Measurements from ENCODE around the gene ADAMTS8. TPM values are rescaled to one million over a fixed set of nuclear protein-coding genes. Genes with fewer than 3 reads are reported as not detected.

ADAMTS8 gene
- total RNA-seq, 1 donor from 2014 or later, result 1.5 TPM

GRCh38 chr11:130390071-130390758, 38.2 kb downstream of the ADAMTS8 start:
- no peaks in the 10 kb centered on the region for H3K36me3 ChIP-seq
- peaks cover 5% of the 10 kb centered on the region for H3K4me1 ChIP-seq
- no peaks in the 10 kb centered on the region for H3K27me3 ChIP-seq
- H3K4me3 ChIP-seq, result no peak overlapping the region
- no peak overlapping the region for H3K27ac ChIP-seq
- H3K9me3 ChIP-seq, result no peaks in the 10 kb centered on the region
- no peak for DNase-seq (ENCODE audit: extremely low spot score in 2 of 2)
- intact Hi-C loops (cut with DNase I), result no loop called here
- TF ChIP-seq, protein P1, sequence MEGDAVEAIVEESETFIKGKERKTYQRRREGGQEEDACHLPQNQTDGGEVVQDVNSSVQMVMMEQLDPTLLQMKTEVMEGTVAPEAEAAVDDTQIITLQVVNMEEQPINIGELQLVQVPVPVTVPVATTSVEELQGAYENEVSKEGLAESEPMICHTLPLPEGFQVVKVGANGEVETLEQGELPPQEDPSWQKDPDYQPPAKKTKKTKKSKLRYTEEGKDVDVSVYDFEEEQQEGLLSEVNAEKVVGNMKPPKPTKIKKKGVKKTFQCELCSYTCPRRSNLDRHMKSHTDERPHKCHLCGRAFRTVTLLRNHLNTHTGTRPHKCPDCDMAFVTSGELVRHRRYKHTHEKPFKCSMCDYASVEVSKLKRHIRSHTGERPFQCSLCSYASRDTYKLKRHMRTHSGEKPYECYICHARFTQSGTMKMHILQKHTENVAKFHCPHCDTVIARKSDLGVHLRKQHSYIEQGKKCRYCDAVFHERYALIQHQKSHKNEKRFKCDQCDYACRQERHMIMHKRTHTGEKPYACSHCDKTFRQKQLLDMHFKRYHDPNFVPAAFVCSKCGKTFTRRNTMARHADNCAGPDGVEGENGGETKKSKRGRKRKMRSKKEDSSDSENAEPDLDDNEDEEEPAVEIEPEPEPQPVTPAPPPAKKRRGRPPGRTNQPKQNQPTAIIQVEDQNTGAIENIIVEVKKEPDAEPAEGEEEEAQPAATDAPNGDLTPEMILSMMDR (IDR thresholded peaks at IDR 0.05), result no peak
- TF ChIP-seq POLR2A (IDR thresholded peaks at IDR 0.05), result no peak
- TF ChIP-seq POLR2AphosphoS5 (IDR thresholded peaks at IDR 0.05; ENCODE audit: insufficient read depth in 1 of 2, low read depth in 1 of 2), result no peak

DNA sequence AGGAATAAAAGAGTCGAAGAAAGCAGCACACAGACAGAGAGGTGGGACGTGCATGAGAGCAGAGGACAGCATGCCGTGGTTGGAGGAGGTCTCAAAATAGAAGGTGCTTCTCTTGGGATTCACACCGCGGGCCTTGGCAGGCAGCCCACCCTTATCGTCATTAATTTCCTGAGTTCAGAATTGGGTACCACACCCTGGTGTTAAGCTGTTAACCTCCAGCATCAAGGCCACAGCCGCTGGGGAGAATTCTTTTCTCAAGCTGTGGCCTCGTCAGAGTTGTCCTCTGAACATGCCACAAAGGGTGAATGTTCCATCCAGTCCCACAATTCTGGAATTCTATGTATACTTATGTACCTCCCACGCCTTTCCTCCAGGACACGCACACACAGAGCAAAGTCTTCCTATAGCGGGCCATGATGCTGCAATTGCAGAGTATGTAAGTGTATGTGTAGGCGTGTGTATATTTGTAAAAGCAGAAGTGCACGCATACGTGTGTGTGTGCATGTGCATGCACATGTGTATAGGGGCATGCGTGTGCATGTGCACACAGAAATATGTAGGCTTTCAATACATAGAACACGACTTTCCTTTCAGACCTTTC, 39.0 kb downstream of the ADAMTS8 start:
- TF ChIP-seq, protein P1 (IDR thresholded peaks at IDR 0.05), result no peak
- no peak for TF ChIP-seq POLR2A (IDR thresholded peaks at IDR 0.05)
- TF ChIP-seq POLR2AphosphoS5 (IDR thresholded peaks at IDR 0.05; ENCODE audit: insufficient read depth in 1 of 2, low read depth in 1 of 2), result no peak
- Histone ChIP-seq H3K4me3 (no peak overlapping the region), H3K27me3 (no peaks in the 10 kb centered on the region), H3K27ac (no peak overlapping the region), H3K4me1 (peaks cover 5% of the 10 kb centered on the region), H3K9me3 (no peaks in the 10 kb centered on the region), H3K36me3 (no peaks in the 10 kb centered on the region)
- no peak for DNase-seq (ENCODE audit: extremely low spot score in 2 of 2)
- intact Hi-C loops (cut with DNase I), result no loop called here

DNA sequence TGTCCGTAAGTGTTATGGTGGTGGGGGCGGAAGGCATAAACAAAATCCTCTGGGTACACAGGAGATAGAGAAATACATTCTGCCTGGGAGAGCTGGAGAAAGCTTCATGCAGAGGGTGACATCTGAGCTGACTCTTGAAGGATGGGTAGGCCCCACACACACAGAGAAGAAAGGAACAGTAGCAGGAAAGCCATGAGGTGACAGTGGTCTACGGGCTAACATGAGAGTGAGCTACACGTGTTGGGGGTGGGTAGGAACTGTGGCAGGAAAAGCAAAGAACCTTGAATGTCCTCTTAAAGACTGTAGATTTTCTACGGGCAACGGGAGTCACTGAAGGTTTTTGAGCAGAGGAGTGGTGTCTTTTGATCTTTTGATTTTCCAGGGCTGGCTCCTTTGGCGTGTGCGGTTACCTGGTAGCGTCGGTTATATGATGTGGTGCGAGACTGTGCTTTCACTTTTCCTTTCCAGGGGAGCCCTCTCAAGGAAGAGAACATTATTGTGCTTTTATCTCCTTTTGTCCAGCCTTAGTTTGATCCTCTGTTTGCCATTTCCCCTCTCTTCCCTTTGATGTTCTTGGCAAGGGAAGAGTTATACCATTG, 39.7 kb downstream of the ADAMTS8 start:
- Histone ChIP-seq H3K9me3 (no peaks in the 10 kb centered on the region), H3K36me3 (no peaks in the 10 kb centered on the region), H3K4me1 (peaks cover 5% of the 10 kb centered on the region), H3K27ac (no peak overlapping the region), H3K4me3 (no peak overlapping the region), H3K27me3 (no peaks in the 10 kb centered on the region)
- DNase-seq (ENCODE audit: extremely low spot score in 2 of 2), result no peak
- TF ChIP-seq POLR2AphosphoS5 (IDR thresholded peaks at IDR 0.05; ENCODE audit: insufficient read depth in 1 of 2, low read depth in 1 of 2), result no peak
- TF ChIP-seq POLR2A (IDR thresholded peaks at IDR 0.05), result no peak
- TF ChIP-seq, protein P1 (IDR thresholded peaks at IDR 0.05), result no peak
- intact Hi-C loops (cut with DNase I), result no loop called here

- H3K4me3 ChIP-seq, result no peak overlapping the region
- no peak for DNase-seq (ENCODE audit: extremely low spot score in 2 of 2)
- no peak overlapping the region for H3K27ac ChIP-seq
- intact Hi-C loops (cut with DNase I), result no loop called here
- no peaks in the 10 kb centered on the region for H3K36me3 ChIP-seq
- TF ChIP-seq POLR2AphosphoS5 (IDR thresholded peaks at IDR 0.05; ENCODE audit: insufficient read depth in 1 of 2, low read depth in 1 of 2) (no peak), POLR2A (IDR thresholded peaks at IDR 0.05) (no peak)
- TF ChIP-seq, protein P1 (IDR thresholded peaks at IDR 0.05), result no peak
- peaks cover 5% of the 10 kb centered on the region for H3K4me1 ChIP-seq
- H3K27me3 ChIP-seq, result no peaks in the 10 kb centered on the region
- H3K9me3 ChIP-seq, result no peaks in the 10 kb centered on the region
These were observed 42.4 kb downstream of the ADAMTS8 start for GRCh38 chr11:130386056-130386455.

Data from vagina (tissue), 2 donors.